ENCODE data around the gene VAPB. TPM values are rescaled to one million over a fixed set of nuclear protein-coding genes. Genes with fewer than 3 reads are reported as not detected.
"Not testable (repeated sequence)": the region's sequence is repeated elsewhere in the genome, so short reads cannot be mapped to it uniquely, and the experiment has no call there.

VAPB gene
- total RNA-seq, 1 experiment from 2014 or later, result 82.4 TPM

GRCh38 chr20:58406422-58407001 lies 17.5 kb downstream of the VAPB start:
- no peak for TF ChIP-seq CTCF (IDR thresholded peaks at IDR 0.05; ENCODE audit: unreplicated experiment)
- no TSS peak for BruUV-seq (replicated peaks)
- no peak overlapping the region for H3K4me3 Mint-ChIP-seq (ENCODE audit: low read depth, unreplicated experiment)
- no peak for DNase-seq
- CTCF ChIA-PET, result interaction anchor here (0.6 to 0.8 kb wide), 2 partner anchors 10 to 90 kb away, joined by 3 read pairs; no protein-coding TSS in a partner anchor
- H3K9me3 Mint-ChIP-seq (ENCODE audit: low read depth, unreplicated experiment), result no peaks in the 10 kb centered on the region
- H3K27ac Mint-ChIP-seq (ENCODE audit: unreplicated experiment), result no peak overlapping the region
- no peaks in the 10 kb centered on the region for H3K36me3 Mint-ChIP-seq (ENCODE audit: insufficient read depth, unreplicated experiment)
- intact Hi-C loops (cut with micrococcal nuclease; ENCODE audit: unreplicated experiment), result no loop called here
- no peaks in the 10 kb centered on the region for H3K27me3 Mint-ChIP-seq (ENCODE audit: unreplicated experiment)
- H3K4me1 Mint-ChIP-seq (ENCODE audit: low read depth, unreplicated experiment), result peaks cover 14% of the 10 kb centered on the region

DNA sequence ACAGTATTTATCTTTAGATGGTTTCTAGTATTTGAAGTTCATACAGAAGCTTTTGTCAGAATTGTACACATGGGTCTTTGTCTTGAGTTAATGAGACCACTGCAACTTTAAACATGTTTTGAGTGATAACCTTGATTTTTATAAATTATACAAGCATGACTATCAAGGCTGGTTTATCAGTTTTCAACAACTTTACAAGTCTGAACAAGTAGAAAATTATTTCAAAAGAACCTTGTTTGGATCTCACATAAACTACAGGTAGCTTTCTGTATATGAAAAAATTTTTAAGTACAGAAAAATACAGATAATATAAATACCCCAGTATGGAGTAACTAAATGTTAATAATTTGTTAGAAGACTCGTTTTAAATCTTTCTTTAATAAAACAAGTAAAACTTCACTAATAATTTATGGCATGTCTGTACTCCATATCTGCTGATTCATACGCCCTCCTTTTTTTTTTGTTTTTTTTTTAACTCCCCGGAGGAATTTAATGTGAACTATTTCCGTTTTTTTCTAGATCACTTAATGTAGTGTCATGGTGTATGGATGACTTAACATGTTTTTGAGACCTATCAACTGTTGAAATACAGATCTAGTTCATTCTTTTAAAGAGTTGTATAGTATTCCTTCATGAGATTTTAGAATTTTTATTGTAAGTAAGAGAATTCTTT lies 18.3 kb downstream of the VAPB start:
- no peak overlapping the region for H3K27ac Mint-ChIP-seq (ENCODE audit: unreplicated experiment)
- H3K4me3 Mint-ChIP-seq (ENCODE audit: low read depth, unreplicated experiment), result no peak overlapping the region
- intact Hi-C loops (cut with micrococcal nuclease; ENCODE audit: unreplicated experiment), result no loop called here
- no peak for TF ChIP-seq CTCF (IDR thresholded peaks at IDR 0.05; ENCODE audit: unreplicated experiment)
- CTCF ChIA-PET, result interaction anchor here (0.6 to 1.4 kb wide), 2 partner anchors 11 to 89 kb away, joined by 3 to 4 read pairs; no protein-coding TSS in a partner anchor
- peaks cover 14% of the 10 kb centered on the region for H3K4me1 Mint-ChIP-seq (ENCODE audit: low read depth, unreplicated experiment)
- DNase-seq, result no peak
- BruUV-seq (replicated peaks), result no TSS peak
- H3K36me3 Mint-ChIP-seq (ENCODE audit: insufficient read depth, unreplicated experiment), result no peaks in the 10 kb centered on the region
- H3K27me3 Mint-ChIP-seq (ENCODE audit: unreplicated experiment), result no peaks in the 10 kb centered on the region
- H3K9me3 Mint-ChIP-seq (ENCODE audit: low read depth, unreplicated experiment), result no peaks in the 10 kb centered on the region

GRCh38 chr20:58407966-58408557 lies 19.0 kb downstream of the VAPB start:
- Mint-ChIP-seq H3K4me1 (ENCODE audit: low read depth, unreplicated experiment) (peaks cover 14% of the 10 kb centered on the region), H3K4me3 (ENCODE audit: low read depth, unreplicated experiment) (peak overlapping the region; percentile 3), H3K36me3 (ENCODE audit: insufficient read depth, unreplicated experiment) (no peaks in the 10 kb centered on the region), H3K27ac (ENCODE audit: unreplicated experiment) (peak overlapping the region; percentile 17), H3K9me3 (ENCODE audit: low read depth, unreplicated experiment) (no peaks in the 10 kb centered on the region), H3K27me3 (ENCODE audit: unreplicated experiment) (no peaks in the 10 kb centered on the region)
- BruUV-seq (replicated peaks), result no TSS peak
- TF ChIP-seq CTCF (IDR thresholded peaks at IDR 0.05; ENCODE audit: unreplicated experiment), result no peak
- intact Hi-C loops (cut with micrococcal nuclease; ENCODE audit: unreplicated experiment), result no loop called here
- CTCF ChIA-PET, result interaction anchor here (1.4 kb wide), 1 partner anchor 12 kb away, joined by 4 read pairs; no protein-coding TSS in a partner anchor
- DNase-seq, result no peak

GRCh38 chr20:58408603-58409246 lies 19.7 kb downstream of the VAPB start:
- intact Hi-C loops (cut with micrococcal nuclease; ENCODE audit: unreplicated experiment), result no loop called here
- Mint-ChIP-seq H3K4me3 (ENCODE audit: low read depth, unreplicated experiment) (peak overlapping the region; percentile 3), H3K4me1 (ENCODE audit: low read depth, unreplicated experiment) (peaks cover 14% of the 10 kb centered on the region), H3K27ac (ENCODE audit: unreplicated experiment) (peak overlapping the region; percentile 17), H3K36me3 (ENCODE audit: insufficient read depth, unreplicated experiment) (no peaks in the 10 kb centered on the region), H3K9me3 (ENCODE audit: low read depth, unreplicated experiment) (no peaks in the 10 kb centered on the region), H3K27me3 (ENCODE audit: unreplicated experiment) (no peaks in the 10 kb centered on the region)
- TF ChIP-seq CTCF (IDR thresholded peaks at IDR 0.05; ENCODE audit: unreplicated experiment), result no peak
- CTCF ChIA-PET, result interaction anchor here (1.4 kb wide), 1 partner anchor 13 kb away, joined by 4 read pairs; no protein-coding TSS in a partner anchor
- BruUV-seq (replicated peaks), result no TSS peak
- no peak for DNase-seq

GRCh38 chr20:58414216-58414615 lies 25.2 kb downstream of the VAPB start:
- H3K4me1 Mint-ChIP-seq (ENCODE audit: low read depth, unreplicated experiment); H3K27me3 Mint-ChIP-seq (ENCODE audit: unreplicated experiment); H3K36me3 Mint-ChIP-seq (ENCODE audit: insufficient read depth, unreplicated experiment); BruUV-seq (replicated peaks); H3K9me3 Mint-ChIP-seq (ENCODE audit: low read depth, unreplicated experiment); H3K27ac Mint-ChIP-seq (ENCODE audit: unreplicated experiment); DNase-seq; CTCF ChIA-PET; intact Hi-C loops (cut with micrococcal nuclease; ENCODE audit: unreplicated experiment); H3K4me3 Mint-ChIP-seq (ENCODE audit: low read depth, unreplicated experiment): not testable (repeated sequence)

- BruUV-seq (replicated peaks), result not testable (repeated sequence)
Observed at GRCh38 chr20:58414786-58415185, 25.8 kb downstream of the VAPB start.

More at GRCh38 chr20:58414786-58415185, 25.8 kb downstream of the VAPB start:
- H3K27ac Mint-ChIP-seq (ENCODE audit: unreplicated experiment); intact Hi-C loops (cut with micrococcal nuclease; ENCODE audit: unreplicated experiment); H3K4me1 Mint-ChIP-seq (ENCODE audit: low read depth, unreplicated experiment); H3K9me3 Mint-ChIP-seq (ENCODE audit: low read depth, unreplicated experiment); H3K27me3 Mint-ChIP-seq (ENCODE audit: unreplicated experiment); CTCF ChIA-PET; DNase-seq; H3K4me3 Mint-ChIP-seq (ENCODE audit: low read depth, unreplicated experiment); H3K36me3 Mint-ChIP-seq (ENCODE audit: insufficient read depth, unreplicated experiment): not testable (repeated sequence)
